Transverse colon (tissue), 3 donors: ENCODE results near the gene POLE.

Experiments
- POLR2A ChIP-seq: fragments of 450-650 bp; IDR thresholded peaks from one replicate; pipeline ENCODE4 v1.6.1; 2016; ENCODE audit warnings: antibody characterized with exemption, mild to moderate bottlenecking, moderate library complexity
- TF ChIP-seq, protein P1 (sequence below), 5 experiments: fragments of 200-600 bp in 3 of 5; fragments of 450-650 bp in 2 of 5; sonication (generic) in 3 of 5; IDR thresholded peaks; 1 replicate in 2 of 5; 2 replicates in 3 of 5; pipeline ENCODE4 v1.5.1; 2016 to 2017; ENCODE audit warnings: antibody characterized with exemption in 5 of 5, inconsistent platforms in 3 of 5, mild to moderate bottlenecking in 2 of 5, moderate library complexity in 1 of 5

- TF ChIP-seq, protein P1, sequence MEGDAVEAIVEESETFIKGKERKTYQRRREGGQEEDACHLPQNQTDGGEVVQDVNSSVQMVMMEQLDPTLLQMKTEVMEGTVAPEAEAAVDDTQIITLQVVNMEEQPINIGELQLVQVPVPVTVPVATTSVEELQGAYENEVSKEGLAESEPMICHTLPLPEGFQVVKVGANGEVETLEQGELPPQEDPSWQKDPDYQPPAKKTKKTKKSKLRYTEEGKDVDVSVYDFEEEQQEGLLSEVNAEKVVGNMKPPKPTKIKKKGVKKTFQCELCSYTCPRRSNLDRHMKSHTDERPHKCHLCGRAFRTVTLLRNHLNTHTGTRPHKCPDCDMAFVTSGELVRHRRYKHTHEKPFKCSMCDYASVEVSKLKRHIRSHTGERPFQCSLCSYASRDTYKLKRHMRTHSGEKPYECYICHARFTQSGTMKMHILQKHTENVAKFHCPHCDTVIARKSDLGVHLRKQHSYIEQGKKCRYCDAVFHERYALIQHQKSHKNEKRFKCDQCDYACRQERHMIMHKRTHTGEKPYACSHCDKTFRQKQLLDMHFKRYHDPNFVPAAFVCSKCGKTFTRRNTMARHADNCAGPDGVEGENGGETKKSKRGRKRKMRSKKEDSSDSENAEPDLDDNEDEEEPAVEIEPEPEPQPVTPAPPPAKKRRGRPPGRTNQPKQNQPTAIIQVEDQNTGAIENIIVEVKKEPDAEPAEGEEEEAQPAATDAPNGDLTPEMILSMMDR (IDR thresholded peaks at IDR 0.05) = no peak
- no peak for TF ChIP-seq POLR2A
These were observed 62.1 kb downstream of the POLE start for GRCh38 chr12:132624910-132625630.
